ENCODE measurements around the gene RECK. TPM values are rescaled to one million over a fixed set of nuclear protein-coding genes. Genes with fewer than 3 reads are reported as not detected.
"Not testable (repeated sequence)": the region's sequence is repeated elsewhere in the genome, so short reads cannot be mapped to it uniquely, and the experiment has no call there.

RECK gene
- total RNA-seq, 1 donor from 2014 or later: 15.1 TPM

- Mint-ChIP-seq H3K27me3 (ENCODE audit: low read depth) (no peaks in the 10 kb centered on the region), H3K4me3 (no peak overlapping the region), H3K36me3 (no peaks in the 10 kb centered on the region), H3K4me1 (peaks cover 4% of the 10 kb centered on the region), H3K9me3 (no peaks in the 10 kb centered on the region), H3K27ac (no peak overlapping the region)
- no peak for DNase-seq (ENCODE audit: low spot score in 2 of 2, unreplicated experiment in 2 of 2)
- TF ChIP-seq CTCF (IDR thresholded peaks at IDR 0.05; ENCODE audit: unreplicated experiment): no peak
Observed at GRCh38 chr9:36129139-36129538, 92.4 kb downstream of the RECK start.

GRCh38 chr9:36131666-36132065 lies 95.0 kb downstream of the RECK start:
- not testable (repeated sequence) for H3K9me3 Mint-ChIP-seq; H3K4me3 Mint-ChIP-seq; H3K4me1 Mint-ChIP-seq; H3K36me3 Mint-ChIP-seq; DNase-seq (ENCODE audit: low spot score in 2 of 2, unreplicated experiment in 2 of 2); H3K27ac Mint-ChIP-seq
- H3K27me3 Mint-ChIP-seq (ENCODE audit: low read depth): peaks cover 13% of the 10 kb centered on the region

GRCh38 chr9:36132086-36132485 lies 95.4 kb downstream of the RECK start:
- TF ChIP-seq CTCF (IDR thresholded peaks at IDR 0.05; ENCODE audit: unreplicated experiment): no peak
- Mint-ChIP-seq H3K27me3 (ENCODE audit: low read depth) (peaks cover 16% of the 10 kb centered on the region), H3K27ac (no peak overlapping the region), H3K4me1 (peaks cover 6% of the 10 kb centered on the region), H3K36me3 (no peaks in the 10 kb centered on the region), H3K4me3 (no peak overlapping the region), H3K9me3 (no peaks in the 10 kb centered on the region)
- no peak for DNase-seq (ENCODE audit: low spot score in 2 of 2, unreplicated experiment in 2 of 2)

GRCh38 chr9:36134761-36135505 lies 98.2 kb downstream of the RECK start:
- TF ChIP-seq CTCF (IDR thresholded peaks at IDR 0.05; ENCODE audit: unreplicated experiment): no peak
- Mint-ChIP-seq H3K4me3 (no peak overlapping the region), H3K27ac (no peak overlapping the region), H3K36me3 (no peaks in the 10 kb centered on the region), H3K4me1 (peaks cover 17% of the 10 kb centered on the region), H3K9me3 (no peaks in the 10 kb centered on the region), H3K27me3 (ENCODE audit: low read depth) (peaks cover 33% of the 10 kb centered on the region)
- DNase-seq (ENCODE audit: low spot score in 2 of 2, unreplicated experiment in 2 of 2): no peak

GRCh38 chr9:36135741-36136271 lies 99.1 kb downstream of the RECK start:
- H3K36me3 Mint-ChIP-seq: no peaks in the 10 kb centered on the region
- TF ChIP-seq CTCF (IDR thresholded peaks at IDR 0.05; ENCODE audit: unreplicated experiment): no peak
- peak overlapping the region; percentile 67 for H3K4me3 Mint-ChIP-seq
- H3K27ac Mint-ChIP-seq: peak overlapping the region; percentile 23
- no peaks in the 10 kb centered on the region for H3K9me3 Mint-ChIP-seq
- no peak for DNase-seq (ENCODE audit: low spot score in 2 of 2, unreplicated experiment in 2 of 2)
- H3K27me3 Mint-ChIP-seq (ENCODE audit: low read depth): peaks cover 33% of the 10 kb centered on the region
- peaks cover 23% of the 10 kb centered on the region for H3K4me1 Mint-ChIP-seq

- Mint-ChIP-seq H3K9me3 (no peaks in the 10 kb centered on the region), H3K4me1 (peaks cover 28% of the 10 kb centered on the region), H3K27me3 (ENCODE audit: low read depth) (peaks cover 33% of the 10 kb centered on the region), H3K4me3 (peak within 1 kb of the TSS; percentile 84), H3K27ac (peak within 1 kb of the TSS; percentile 23), H3K36me3 (no peaks in the 10 kb centered on the region)
- DNase-seq (ENCODE audit: low spot score in 2 of 2, unreplicated experiment in 2 of 2): peak; percentile 43 to 65
- TF ChIP-seq CTCF (IDR thresholded peaks at IDR 0.05; ENCODE audit: unreplicated experiment): no peak
Observed at GRCh38 chr9:36136272-36136893, 99.7 kb downstream of the RECK start, which contains the start of gene GLIPR2. TSS of gene GLIPR2 (plus strand) at chr9:36136733. CDS start at chr9:36136779, 46 bp downstream.
